Measurements from ENCODE around the gene CFAP61.

The CFAP61 gene

DNA sequence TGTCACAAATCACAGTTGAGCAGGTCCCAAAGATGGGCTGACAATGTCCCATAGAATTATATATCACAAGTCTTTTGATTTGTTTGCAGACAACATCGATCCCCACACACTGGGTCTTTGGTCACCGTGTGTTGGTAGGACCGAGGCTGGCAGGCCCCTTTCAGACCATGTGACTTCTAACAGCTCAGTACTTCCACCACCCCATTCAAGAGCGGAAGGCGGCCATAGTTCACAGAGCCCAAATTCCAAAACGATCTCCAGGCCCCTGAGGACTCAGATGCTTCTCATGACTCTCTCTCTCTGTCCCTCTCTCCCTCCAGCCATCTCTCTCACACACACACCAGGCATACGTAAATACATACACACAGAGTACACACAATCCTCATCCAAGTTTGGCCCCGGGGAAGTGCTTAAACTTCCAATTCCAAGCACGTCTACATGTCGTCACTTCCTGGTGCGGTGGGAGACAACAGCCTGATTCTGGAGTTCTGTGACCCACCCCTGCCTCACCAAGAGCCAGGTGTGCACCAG is 159.7 kb downstream of the CFAP61 start:
- H3K4me1 ChIP-seq (ENCODE audit: low read length), result peaks cover 8% of the 10 kb centered on the region
- no peaks in the 10 kb centered on the region for H3K79me2 ChIP-seq (ENCODE audit: low read length)
- no peak overlapping the region for H3K4me3 ChIP-seq (ENCODE audit: low read length)
- no peak for TF ChIP-seq EZH2phosphoT487 (IDR thresholded peaks at IDR 0.05; ENCODE audit: low read depth)
- TF ChIP-seq, protein P1, sequence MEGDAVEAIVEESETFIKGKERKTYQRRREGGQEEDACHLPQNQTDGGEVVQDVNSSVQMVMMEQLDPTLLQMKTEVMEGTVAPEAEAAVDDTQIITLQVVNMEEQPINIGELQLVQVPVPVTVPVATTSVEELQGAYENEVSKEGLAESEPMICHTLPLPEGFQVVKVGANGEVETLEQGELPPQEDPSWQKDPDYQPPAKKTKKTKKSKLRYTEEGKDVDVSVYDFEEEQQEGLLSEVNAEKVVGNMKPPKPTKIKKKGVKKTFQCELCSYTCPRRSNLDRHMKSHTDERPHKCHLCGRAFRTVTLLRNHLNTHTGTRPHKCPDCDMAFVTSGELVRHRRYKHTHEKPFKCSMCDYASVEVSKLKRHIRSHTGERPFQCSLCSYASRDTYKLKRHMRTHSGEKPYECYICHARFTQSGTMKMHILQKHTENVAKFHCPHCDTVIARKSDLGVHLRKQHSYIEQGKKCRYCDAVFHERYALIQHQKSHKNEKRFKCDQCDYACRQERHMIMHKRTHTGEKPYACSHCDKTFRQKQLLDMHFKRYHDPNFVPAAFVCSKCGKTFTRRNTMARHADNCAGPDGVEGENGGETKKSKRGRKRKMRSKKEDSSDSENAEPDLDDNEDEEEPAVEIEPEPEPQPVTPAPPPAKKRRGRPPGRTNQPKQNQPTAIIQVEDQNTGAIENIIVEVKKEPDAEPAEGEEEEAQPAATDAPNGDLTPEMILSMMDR (IDR thresholded peaks at IDR 0.05; ENCODE audit: low read depth, low read length), result no peak
- H4K20me1 ChIP-seq (ENCODE audit: insufficient read depth, low read length), result no peaks in the 10 kb centered on the region
- H2AFZ ChIP-seq (ENCODE audit: low read depth, low read length), result no peak overlapping the region
- H3K36me3 ChIP-seq (replicated peaks; ENCODE audit: low read depth, low read length), result no peaks in the 10 kb centered on the region
- H3K9me3 ChIP-seq (ENCODE audit: insufficient read depth, low read length), result no peaks in the 10 kb centered on the region
- no peak overlapping the region for H3K9ac ChIP-seq (ENCODE audit: low read length)
- H3K27me3 ChIP-seq (ENCODE audit: low read depth, low read length), result peaks cover 31% of the 10 kb centered on the region
- H3K27ac ChIP-seq (ENCODE audit: low read length), result no peak overlapping the region
- no peak overlapping the region for H3K4me2 ChIP-seq (ENCODE audit: low read length)

GRCh38 chr20:20212675-20213096 is 160.4 kb downstream of the CFAP61 start:
- no peak overlapping the region for H3K9ac ChIP-seq (ENCODE audit: low read length)

DNA sequence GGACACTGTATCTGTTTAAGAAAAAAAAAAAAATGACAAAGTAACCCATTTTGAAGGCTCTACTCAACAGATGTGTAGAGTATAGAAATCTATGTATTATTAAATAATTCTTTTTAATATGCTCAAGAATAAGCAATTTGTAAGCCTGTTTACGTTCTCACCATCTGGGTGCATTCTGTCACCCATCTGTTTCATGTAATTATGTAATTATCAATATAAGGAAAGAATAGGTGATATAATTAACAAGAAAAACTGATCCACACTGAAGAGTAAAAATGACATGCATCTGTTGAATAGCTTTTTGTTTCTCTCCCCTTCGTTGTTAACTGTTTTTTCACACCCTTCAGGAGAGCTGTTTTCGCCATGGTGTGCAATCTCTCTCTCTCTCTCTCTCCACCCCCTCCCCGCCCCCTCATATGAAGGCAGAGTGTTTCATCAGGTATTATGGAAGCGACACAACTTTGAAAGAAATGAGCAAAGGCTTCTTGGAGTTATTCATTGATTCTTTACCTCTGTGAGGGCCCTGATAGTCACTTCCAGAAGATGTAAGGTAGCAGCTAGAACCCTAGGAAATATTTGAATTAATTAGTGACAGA is 161.3 kb downstream of the CFAP61 start:
- TF ChIP-seq EZH2phosphoT487 (IDR thresholded peaks at IDR 0.05; ENCODE audit: low read depth), result no peak
- TF ChIP-seq, protein P1 (IDR thresholded peaks at IDR 0.05; ENCODE audit: low read depth, low read length), result no peak
- Histone ChIP-seq H4K20me1 (ENCODE audit: insufficient read depth, low read length) (no peaks in the 10 kb centered on the region), H3K4me1 (ENCODE audit: low read length) (no peaks in the 10 kb centered on the region), H3K27ac (ENCODE audit: low read length) (no peak overlapping the region), H3K9me3 (ENCODE audit: insufficient read depth, low read length) (peaks cover 3% of the 10 kb centered on the region; the same call in 1 of the 2 replicates), H3K79me2 (ENCODE audit: low read length) (no peaks in the 10 kb centered on the region), H3K4me3 (ENCODE audit: low read length) (no peak overlapping the region), H2AFZ (ENCODE audit: low read depth, low read length) (no peak overlapping the region), H3K36me3 (replicated peaks; ENCODE audit: low read depth, low read length) (no peaks in the 10 kb centered on the region), H3K27me3 (ENCODE audit: low read depth, low read length) (peaks cover 19% of the 10 kb centered on the region), H3K9ac (ENCODE audit: low read length) (no peak overlapping the region), H3K4me2 (ENCODE audit: low read length) (no peak overlapping the region)

More at GRCh38 chr20:20212675-20213096, 160.4 kb downstream of the CFAP61 start:
- Histone ChIP-seq H3K79me2 (ENCODE audit: low read length) (no peaks in the 10 kb centered on the region), H3K27me3 (ENCODE audit: low read depth, low read length) (peaks cover 29% of the 10 kb centered on the region), H3K4me3 (ENCODE audit: low read length) (no peak overlapping the region), H4K20me1 (ENCODE audit: insufficient read depth, low read length) (no peaks in the 10 kb centered on the region), H3K36me3 (replicated peaks; ENCODE audit: low read depth, low read length) (no peaks in the 10 kb centered on the region), H2AFZ (ENCODE audit: low read depth, low read length) (no peak overlapping the region), H3K9me3 (ENCODE audit: insufficient read depth, low read length) (no peaks in the 10 kb centered on the region), H3K4me1 (ENCODE audit: low read length) (peaks cover 4% of the 10 kb centered on the region), H3K4me2 (ENCODE audit: low read length) (no peak overlapping the region), H3K27ac (ENCODE audit: low read length) (no peak overlapping the region)
- TF ChIP-seq EZH2phosphoT487 (IDR thresholded peaks at IDR 0.05; ENCODE audit: low read depth), result no peak
- TF ChIP-seq, protein P1 (IDR thresholded peaks at IDR 0.05; ENCODE audit: low read depth, low read length), result no peak

GRCh38 chr20:20214757-20215275 is 162.5 kb downstream of the CFAP61 start:
- Histone ChIP-seq H2AFZ (ENCODE audit: low read depth, low read length) (no peak overlapping the region), H3K27ac (ENCODE audit: low read length) (no peak overlapping the region), H3K4me2 (ENCODE audit: low read length) (no peak overlapping the region), H3K4me3 (ENCODE audit: low read length) (no peak overlapping the region), H4K20me1 (ENCODE audit: insufficient read depth, low read length) (no peaks in the 10 kb centered on the region), H3K79me2 (ENCODE audit: low read length) (no peaks in the 10 kb centered on the region), H3K9me3 (ENCODE audit: insufficient read depth, low read length) (peaks cover 5% of the 10 kb centered on the region; the same call in 1 of the 2 replicates), H3K4me1 (ENCODE audit: low read length) (no peaks in the 10 kb centered on the region), H3K27me3 (ENCODE audit: low read depth, low read length) (peaks cover 14% of the 10 kb centered on the region; the same call in 1 of the 2 replicates), H3K9ac (ENCODE audit: low read length) (no peak overlapping the region), H3K36me3 (replicated peaks; ENCODE audit: low read depth, low read length) (no peaks in the 10 kb centered on the region)
- TF ChIP-seq EZH2phosphoT487 (IDR thresholded peaks at IDR 0.05; ENCODE audit: low read depth), result no peak
- TF ChIP-seq, protein P1 (IDR thresholded peaks at IDR 0.05; ENCODE audit: low read depth, low read length), result no peak

Measured in OCI-LY3 (cell line).